ENCODE measurements around the gene PGF. TPM values are rescaled to one million over a fixed set of nuclear protein-coding genes. Genes with fewer than 3 reads are reported as not detected.
"Not testable (repeated sequence)": the region's sequence is repeated elsewhere in the genome, so short reads cannot be mapped to it uniquely, and the experiment has no call there.

The PGF gene
- total RNA-seq, 1 donor from 2014 or later, result 252 TPM

- DNase-seq, result peak; percentile 63
These were observed 13.7 kb downstream of the PGF start for GRCh38 chr14:74941676-74942097.

- DNase-seq, result peak; percentile 36
These were observed 14.3 kb downstream of the PGF start for GRCh38 chr14:74940956-74941565.

GRCh38 chr14:74938531-74939495 is 16.6 kb downstream of the PGF start:
- DNase-seq, result no peak

GRCh38 chr14:74937171-74937570 is 18.2 kb downstream of the PGF start:
- no peak for DNase-seq

GRCh38 chr14:74936731-74937130 is 18.7 kb downstream of the PGF start:
- no peak for DNase-seq

GRCh38 chr14:74936151-74936550 is 19.2 kb downstream of the PGF start:
- no peak for DNase-seq

GRCh38 chr14:74935360-74935680 is 20.1 kb downstream of the PGF start:
- DNase-seq, result no peak

GRCh38 chr14:74934476-74935359 is 20.7 kb downstream of the PGF start:
- no peak for DNase-seq

GRCh38 chr14:74934041-74934440 is 21.4 kb downstream of the PGF start:
- peak; percentile 38 for DNase-seq

GRCh38 chr14:74932936-74933335 is 22.5 kb downstream of the PGF start:
- DNase-seq, result not testable (repeated sequence)

- DNase-seq, result peak; percentile 97
These were observed 22.9 kb downstream of the PGF start for GRCh38 chr14:74932401-74932901.

- not testable (repeated sequence) for DNase-seq
These were observed 23.7 kb downstream of the PGF start for GRCh38 chr14:74931744-74932143.

- DNase-seq, result no peak
These were observed 26.2 kb downstream of the PGF start for GRCh38 chr14:74929242-74929641.

GRCh38 chr14:74927225-74927624 is 28.2 kb downstream of the PGF start:
- DNase-seq, result no peak

- no peak for DNase-seq
These were observed 31.3 kb downstream of the PGF start for GRCh38 chr14:74924061-74924460.

- DNase-seq, result peak; percentile 92
These were observed 32.5 kb downstream of the PGF start, which contains the start of gene RPS6KL1 for GRCh38 chr14:74922752-74923401. RPS6KL1 (minus strand) TSS chr14:74923260; CDS start chr14:74921541, 1,719 bp downstream.

- DNase-seq, result no peak
These were observed 33.2 kb downstream of the PGF start for GRCh38 chr14:74921987-74922751.

GRCh38 chr14:74921053-74921620 is 34.3 kb downstream of the PGF start:
- DNase-seq, result no peak

GRCh38 chr14:74920281-74920680 is 35.1 kb downstream of the PGF start:
- no peak for DNase-seq

- peak; percentile 20 for DNase-seq
These were observed 35.8 kb downstream of the PGF start for GRCh38 chr14:74919421-74920165.
